WTC11 (cell line): ENCODE data around the gene PPP1R12A. TPM values are rescaled to one million over a fixed set of nuclear protein-coding genes. Genes with fewer than 3 reads are reported as not detected.

Experiments used
- ATAC-seq: fragments of 200-7000 bp; cut with Tn5 transposase; 2 replicates; pipeline ENCODE4 v1.10.0; 2021; ENCODE audit warnings: mild to moderate bottlenecking, moderate library complexity
- CTCF ChIA-PET: fragments of 300-600 bp; sonication (Branson Sonifier 250); formaldehyde crosslinking; loops from one replicate; lab custom pipeline; 2021; ENCODE audit warnings: antibody characterized with exemption; lab: Charles Lee
- POLR2A ChIA-PET: fragments of 350-600 bp; sonication (Branson Sonifier 250); formaldehyde crosslinking; loops from one replicate; lab custom pipeline; 2021; ENCODE audit warnings: antibody characterized with exemption; lab: Charles Lee
- DNase-seq: peaks from one replicate; pipeline ENCODE4 v3.0.0; 2021; ENCODE audit warnings: low spot score
- H3K27ac Mint-ChIP-seq: 2 replicates; pipeline ENCODE4 v1.8.0; 2021; ENCODE audit warnings: mixed read lengths
- H3K27me3 Mint-ChIP-seq: 2 replicates; pipeline ENCODE4 v1.8.0; 2021; ENCODE audit warnings: low read depth, mild to moderate bottlenecking, moderate library complexity, mixed read lengths
- H3K36me3 Mint-ChIP-seq: 2 replicates; pipeline ENCODE4 v1.8.0; 2021; ENCODE audit warnings: mixed read lengths
- H3K4me1 Mint-ChIP-seq: 2 replicates; pipeline ENCODE4 v1.8.0; 2022; ENCODE audit warnings: mixed read lengths
- H3K4me3 Mint-ChIP-seq: 2 replicates; pipeline ENCODE4 v1.8.0; 2021; ENCODE audit warnings: mild to moderate bottlenecking, moderate library complexity, mixed read lengths
- H3K9me3 Mint-ChIP-seq: 2 replicates; pipeline ENCODE4 v1.8.0; 2021; ENCODE audit warnings: mixed read lengths
- AR ChIP-seq: fragments of 250-450 bp; sonication (Bioruptor Pico); IDR thresholded peaks from 2 replicates; pipeline ENCODE4 v1.9.0; 2021; ENCODE audit warnings: mild to moderate bottlenecking
- ARID4B ChIP-seq: sonication (generic); formaldehyde crosslinking; IDR thresholded peaks from 2 replicates; pipeline ENCODE4 v1.8.0; 2023; ENCODE audit warnings: missing genetic modification reagents, mild to moderate bottlenecking, borderline replicate concordance
- ATF2 ChIP-seq: sonication (generic); formaldehyde crosslinking; IDR thresholded peaks from 2 replicates; pipeline ENCODE4 v1.8.1; 2022; ENCODE audit warnings: low read depth, missing genetic modification reagents, borderline replicate concordance
- ATF3 ChIP-seq: sonication (generic); formaldehyde crosslinking; conservative IDR thresholded peaks from 2 replicates; pipeline ENCODE4 v1.8.1; 2022; ENCODE audit warnings: mild to moderate bottlenecking, missing genetic modification reagents
- CBFB ChIP-seq: sonication (generic); formaldehyde crosslinking; IDR thresholded peaks from 2 replicates; pipeline ENCODE4 v1.8.1; 2022; ENCODE audit warnings: mild to moderate bottlenecking, low read depth, missing genetic modification reagents
- CREB1 ChIP-seq: sonication (generic); formaldehyde crosslinking; IDR thresholded peaks from 2 replicates; pipeline ENCODE4 v1.8.0; 2023; ENCODE audit warnings: mild to moderate bottlenecking, missing genetic modification reagents
- EMX1 ChIP-seq: fragments of 250-450 bp; sonication (Bioruptor Pico); IDR thresholded peaks from 2 replicates; pipeline ENCODE4 v1.8.0; 2021; ENCODE audit warnings: mild to moderate bottlenecking
- ESRRA ChIP-seq: sonication (generic); formaldehyde crosslinking; IDR thresholded peaks from 2 replicates; pipeline ENCODE4 v1.8.1; 2022; ENCODE audit warnings: mild to moderate bottlenecking, missing genetic modification reagents, borderline replicate concordance
- FOXJ3 ChIP-seq: sonication (generic); formaldehyde crosslinking; IDR thresholded peaks from 2 replicates; pipeline ENCODE4 v1.9.0; 2021; ENCODE audit warnings: missing genetic modification reagents, mild to moderate bottlenecking, borderline replicate concordance
- GTF2I ChIP-seq: fragments of 250-450 bp; sonication (Bioruptor Pico); conservative IDR thresholded peaks from 2 replicates; pipeline ENCODE4 v1.4.0; 2021; ENCODE audit warnings: mild to moderate bottlenecking
- MXD4 ChIP-seq: fragments of 250-450 bp; sonication (Bioruptor Pico); IDR thresholded peaks from 2 replicates; pipeline ENCODE4 v1.8.0; 2021; ENCODE audit warnings: mild to moderate bottlenecking, moderate library complexity, borderline replicate concordance
- NFE2L1 ChIP-seq: sonication (generic); formaldehyde crosslinking; IDR thresholded peaks from 2 replicates; pipeline ENCODE4 v1.8.1; 2023; ENCODE audit warnings: missing genetic modification reagents
- NR1H2 ChIP-seq: sonication (generic); formaldehyde crosslinking; IDR thresholded peaks from 2 replicates; pipeline ENCODE4 v1.9.0; 2021; ENCODE audit warnings: mild to moderate bottlenecking, moderate library complexity, missing genetic modification reagents
- OVOL2 ChIP-seq: fragments of 250-450 bp; sonication (Bioruptor Pico); IDR thresholded peaks from 2 replicates; pipeline ENCODE4 v1.9.0; 2021; ENCODE audit warnings: mild to moderate bottlenecking, borderline replicate concordance
- SMAD3 ChIP-seq: sonication (generic); formaldehyde crosslinking; IDR thresholded peaks from 2 replicates; pipeline ENCODE4 v1.8.0; 2022; ENCODE audit warnings: missing genetic modification reagents, mild to moderate bottlenecking, borderline replicate concordance
- SMAD4 ChIP-seq: sonication (generic); formaldehyde crosslinking; IDR thresholded peaks from 2 replicates; pipeline ENCODE4 v1.8.0; 2022; ENCODE audit warnings: mild to moderate bottlenecking, missing genetic modification reagents
- SOX15 ChIP-seq: fragments of 250-450 bp; sonication (Bioruptor Pico); IDR thresholded peaks from 2 replicates; pipeline ENCODE4 v1.9.0; 2021; ENCODE audit warnings: mild to moderate bottlenecking
- ZBTB43 ChIP-seq: sonication (generic); formaldehyde crosslinking; IDR thresholded peaks from 2 replicates; pipeline ENCODE4 v1.8.1; 2023; ENCODE audit warnings: mild to moderate bottlenecking, missing genetic modification reagents
- ZNF138 ChIP-seq: sonication (generic); formaldehyde crosslinking; conservative IDR thresholded peaks from 2 replicates; pipeline ENCODE4 v1.8.1; 2022; ENCODE audit warnings: mild to moderate bottlenecking, moderate library complexity, missing genetic modification reagents
- ZNF263 ChIP-seq: sonication (generic); formaldehyde crosslinking; IDR thresholded peaks from 2 replicates; pipeline ENCODE4 v1.8.1; 2022; ENCODE audit warnings: low read depth, mild to moderate bottlenecking, moderate library complexity, missing genetic modification reagents
- ZNF512 ChIP-seq: sonication (generic); formaldehyde crosslinking; IDR thresholded peaks from 2 replicates; pipeline ENCODE4 v1.8.1; 2022; ENCODE audit warnings: missing genetic modification reagents, borderline replicate concordance
- ZNF671 ChIP-seq: fragments of 250-450 bp; sonication (Bioruptor Pico); IDR thresholded peaks from 2 replicates; pipeline ENCODE4 v1.8.0; 2021; ENCODE audit warnings: mild to moderate bottlenecking
- total RNA-seq: library from RNA; stranded (reverse); gene quantifications from 3 replicates; pipeline ENCODE4 v1.2.3, GENCODE V29; 2021

Gene PPP1R12A
- total RNA-seq, 1 experiment from 2014 or later: 83.8 TPM

GRCh38 chr12:79769189-79769859 is 165.6 kb downstream of the PPP1R12A start (continued):
- TF ChIP-seq MXD4 (CRISPR knock-in tag) (no peak), ATF2 (CRISPR knock-in tag) (no peak), ZNF671 (CRISPR knock-in tag) (no peak)
- TF ChIP-seq, all 79 proteins: peak for 0

- Mint-ChIP-seq H3K4me3 (no peak overlapping the region), H3K4me1 (no peaks in the 10 kb centered on the region), H3K27ac (no peak overlapping the region), H3K36me3 (no peaks in the 10 kb centered on the region), H3K9me3 (no peaks in the 10 kb centered on the region), H3K27me3 (no peaks in the 10 kb centered on the region)
- ATAC-seq (peak; percentile 26; the same call in 1 of the 2 replicates), DNase-seq (no peak)
- ChIA-PET POLR2A (no interaction called here), CTCF (no interaction called here)
- no peak for TF ChIP-seq OVOL2 (CRISPR knock-in tag)
- TF ChIP-seq SMAD4 (CRISPR knock-in tag): no peak
- TF ChIP-seq ZBTB43 (CRISPR knock-in tag): no peak
- TF ChIP-seq CBFB (CRISPR knock-in tag): no peak
- TF ChIP-seq AR: no peak
- TF ChIP-seq ZNF512 (CRISPR knock-in tag): no peak
- TF ChIP-seq CREB1: no peak
- no peak for TF ChIP-seq NFE2L1 (CRISPR knock-in tag)
- no peak for TF ChIP-seq SMAD3 (CRISPR knock-in tag)
- no peak for TF ChIP-seq ZNF263 (CRISPR knock-in tag)
- TF ChIP-seq GTF2I (CRISPR knock-in tag): no peak
- no peak for TF ChIP-seq EMX1 (CRISPR knock-in tag)
- TF ChIP-seq ZNF138 (CRISPR knock-in tag): no peak
- TF ChIP-seq ARID4B (CRISPR knock-in tag): no peak
- no peak for TF ChIP-seq ATF3
- TF ChIP-seq NR1H2 (CRISPR knock-in tag): no peak
- TF ChIP-seq ESRRA: no peak
- TF ChIP-seq SOX15 (CRISPR knock-in tag): no peak
- no peak for TF ChIP-seq FOXJ3
Observed at GRCh38 chr12:79766705-79767464, 168.0 kb downstream of the PPP1R12A start.
